ENCODE results near the gene PBX2.

DNA sequence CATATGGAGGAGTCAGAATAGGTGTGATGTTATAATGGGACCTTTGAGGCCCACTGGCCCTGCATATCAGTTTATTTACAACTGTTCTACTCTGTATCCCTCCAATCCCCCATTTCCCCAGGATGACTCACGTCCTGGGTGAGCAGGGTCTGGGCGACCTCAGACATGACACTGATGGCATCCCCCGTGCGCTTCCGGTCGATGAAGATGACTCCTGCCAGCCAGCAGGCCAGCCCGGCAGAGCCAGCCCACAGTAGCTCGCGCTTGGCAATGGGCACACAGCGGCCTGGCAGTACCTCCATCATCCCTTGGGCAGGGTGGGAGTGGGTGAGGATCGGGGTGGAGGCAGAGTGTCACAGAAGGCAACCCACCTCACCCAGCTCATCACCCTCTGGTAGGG is 19.7 kb downstream of the PBX2 start:
- TF ChIP-seq, protein P1, sequence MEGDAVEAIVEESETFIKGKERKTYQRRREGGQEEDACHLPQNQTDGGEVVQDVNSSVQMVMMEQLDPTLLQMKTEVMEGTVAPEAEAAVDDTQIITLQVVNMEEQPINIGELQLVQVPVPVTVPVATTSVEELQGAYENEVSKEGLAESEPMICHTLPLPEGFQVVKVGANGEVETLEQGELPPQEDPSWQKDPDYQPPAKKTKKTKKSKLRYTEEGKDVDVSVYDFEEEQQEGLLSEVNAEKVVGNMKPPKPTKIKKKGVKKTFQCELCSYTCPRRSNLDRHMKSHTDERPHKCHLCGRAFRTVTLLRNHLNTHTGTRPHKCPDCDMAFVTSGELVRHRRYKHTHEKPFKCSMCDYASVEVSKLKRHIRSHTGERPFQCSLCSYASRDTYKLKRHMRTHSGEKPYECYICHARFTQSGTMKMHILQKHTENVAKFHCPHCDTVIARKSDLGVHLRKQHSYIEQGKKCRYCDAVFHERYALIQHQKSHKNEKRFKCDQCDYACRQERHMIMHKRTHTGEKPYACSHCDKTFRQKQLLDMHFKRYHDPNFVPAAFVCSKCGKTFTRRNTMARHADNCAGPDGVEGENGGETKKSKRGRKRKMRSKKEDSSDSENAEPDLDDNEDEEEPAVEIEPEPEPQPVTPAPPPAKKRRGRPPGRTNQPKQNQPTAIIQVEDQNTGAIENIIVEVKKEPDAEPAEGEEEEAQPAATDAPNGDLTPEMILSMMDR (IDR thresholded peaks at IDR 0.05; ENCODE audit: low read length): no peak
- TF ChIP-seq EZH2 (IDR thresholded peaks at IDR 0.05; ENCODE audit: borderline replicate concordance, low read length): no peak

Measured in OCI-LY1 (cell line).